BE2C (cell line): Measurements from ENCODE around the gene RASSF9.

Source experiments
- DNase-seq: peaks from one replicate; pipeline ENCODE4 v3.0.0-alpha.2; 2020
- H3K27me3 ChIP-seq: fragments of 250-450 bp; sonication (Bioruptor Pico); 2 replicates; pipeline ENCODE4 v1.5.1; 2020; ENCODE audit warnings: mild to moderate bottlenecking
- H3K36me3 ChIP-seq: fragments of 250-450 bp; sonication (Bioruptor Pico); 2 replicates; pipeline ENCODE4 v1.5.1; 2020; ENCODE audit warnings: mild to moderate bottlenecking
- H3K4me1 ChIP-seq: fragments of 250-450 bp; sonication (Bioruptor Pico); 2 replicates; pipeline ENCODE4 v1.5.1; 2020
- H3K4me3 ChIP-seq: 2 replicates; pipeline ENCODE4 v1.5.1; 2011; ENCODE audit warnings: low read depth, low read length
- H3K9me3 ChIP-seq: fragments of 250-450 bp; sonication (Bioruptor Pico); 2 replicates; pipeline ENCODE4 v1.5.1; 2020
- TF ChIP-seq, protein P1 (sequence below): IDR thresholded peaks from 2 replicates; pipeline ENCODE4 v1.5.1; 2012; ENCODE audit warnings: mild to moderate bottlenecking, low read depth, low read length

RASSF9 gene

DNA sequence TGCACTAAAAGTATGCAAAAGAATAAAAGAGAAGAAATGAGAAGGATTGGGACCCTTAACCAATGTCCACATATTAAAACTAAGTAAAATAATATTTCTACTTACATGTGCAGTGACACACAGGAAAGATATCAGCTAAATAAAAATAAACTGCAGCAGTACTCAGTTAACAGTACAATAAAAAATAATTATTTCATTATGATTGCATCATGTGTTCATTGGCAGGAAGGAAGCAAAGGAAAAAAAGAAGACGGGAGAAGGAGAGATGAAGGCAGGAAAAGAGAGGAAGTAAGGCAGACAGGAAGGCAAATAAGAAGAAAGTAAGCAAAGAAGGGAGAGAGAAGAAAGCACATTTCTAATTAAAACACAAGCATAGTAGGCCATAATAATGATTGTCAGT, 33.0 kb downstream of the RASSF9 start:
- TF ChIP-seq, protein P1, sequence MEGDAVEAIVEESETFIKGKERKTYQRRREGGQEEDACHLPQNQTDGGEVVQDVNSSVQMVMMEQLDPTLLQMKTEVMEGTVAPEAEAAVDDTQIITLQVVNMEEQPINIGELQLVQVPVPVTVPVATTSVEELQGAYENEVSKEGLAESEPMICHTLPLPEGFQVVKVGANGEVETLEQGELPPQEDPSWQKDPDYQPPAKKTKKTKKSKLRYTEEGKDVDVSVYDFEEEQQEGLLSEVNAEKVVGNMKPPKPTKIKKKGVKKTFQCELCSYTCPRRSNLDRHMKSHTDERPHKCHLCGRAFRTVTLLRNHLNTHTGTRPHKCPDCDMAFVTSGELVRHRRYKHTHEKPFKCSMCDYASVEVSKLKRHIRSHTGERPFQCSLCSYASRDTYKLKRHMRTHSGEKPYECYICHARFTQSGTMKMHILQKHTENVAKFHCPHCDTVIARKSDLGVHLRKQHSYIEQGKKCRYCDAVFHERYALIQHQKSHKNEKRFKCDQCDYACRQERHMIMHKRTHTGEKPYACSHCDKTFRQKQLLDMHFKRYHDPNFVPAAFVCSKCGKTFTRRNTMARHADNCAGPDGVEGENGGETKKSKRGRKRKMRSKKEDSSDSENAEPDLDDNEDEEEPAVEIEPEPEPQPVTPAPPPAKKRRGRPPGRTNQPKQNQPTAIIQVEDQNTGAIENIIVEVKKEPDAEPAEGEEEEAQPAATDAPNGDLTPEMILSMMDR: no peak
- H3K36me3 ChIP-seq: no peaks in the 10 kb centered on the region
- H3K4me1 ChIP-seq: no peaks in the 10 kb centered on the region
- H3K27me3 ChIP-seq: no peaks in the 10 kb centered on the region; the same call in 1 of the 2 replicates
- no peaks in the 10 kb centered on the region for H3K9me3 ChIP-seq
- DNase-seq: no peak
- H3K4me3 ChIP-seq: no peak overlapping the region

- no peak for DNase-seq
- peaks cover 3% of the 10 kb centered on the region; the same call in 1 of the 2 replicates for H3K27me3 ChIP-seq
- H3K36me3 ChIP-seq: no peaks in the 10 kb centered on the region
- H3K4me1 ChIP-seq: no peaks in the 10 kb centered on the region
- H3K9me3 ChIP-seq: no peaks in the 10 kb centered on the region
- TF ChIP-seq, protein P1: no peak
- H3K4me3 ChIP-seq: no peak overlapping the region
Observed at GRCh38 chr12:85798122-85798521, 38.1 kb downstream of the RASSF9 start.

- H3K36me3 ChIP-seq: no peaks in the 10 kb centered on the region
- peaks cover 3% of the 10 kb centered on the region; the same call in 1 of the 2 replicates for H3K27me3 ChIP-seq
- DNase-seq: no peak
- TF ChIP-seq, protein P1: no peak
- H3K4me1 ChIP-seq: no peaks in the 10 kb centered on the region
- H3K4me3 ChIP-seq: no peak overlapping the region
- no peaks in the 10 kb centered on the region for H3K9me3 ChIP-seq
Observed at GRCh38 chr12:85796001-85796400, 40.2 kb downstream of the RASSF9 start.

- no peak for DNase-seq
- Histone ChIP-seq H3K36me3 (no peaks in the 10 kb centered on the region), H3K4me1 (no peaks in the 10 kb centered on the region), H3K9me3 (no peaks in the 10 kb centered on the region), H3K27me3 (peaks cover 3% of the 10 kb centered on the region; the same call in 1 of the 2 replicates), H3K4me3 (no peak overlapping the region)
- TF ChIP-seq, protein P1: no peak
Observed at GRCh38 chr12:85794531-85794930, 41.7 kb downstream of the RASSF9 start.

GRCh38 chr12:85784096-85784720, 52.0 kb downstream of the RASSF9 start:
- Histone ChIP-seq H3K27me3 (peaks cover 5% of the 10 kb centered on the region), H3K36me3 (no peaks in the 10 kb centered on the region), H3K4me3 (no peak overlapping the region), H3K9me3 (no peaks in the 10 kb centered on the region), H3K4me1 (no peaks in the 10 kb centered on the region)
- TF ChIP-seq, protein P1: no peak
- no peak for DNase-seq

GRCh38 chr12:85782711-85783110, 53.5 kb downstream of the RASSF9 start:
- H3K4me3 ChIP-seq: no peak overlapping the region
- TF ChIP-seq, protein P1: no peak
- H3K27me3 ChIP-seq: peaks cover 17% of the 10 kb centered on the region
- H3K4me1 ChIP-seq: no peaks in the 10 kb centered on the region
- no peaks in the 10 kb centered on the region for H3K9me3 ChIP-seq
- H3K36me3 ChIP-seq: no peaks in the 10 kb centered on the region
- no peak for DNase-seq
